Parathyroid adenoma (tissue), 2 donors: ENCODE results near the gene TTLL8.
"Not testable (repeated sequence)": the region's sequence is repeated elsewhere in the genome, so short reads cannot be mapped to it uniquely, and the experiment has no call there.

Source experiments
- H2AFZ ChIP-seq: fragments of 300-600 bp; sonication (generic); one replicate; pipeline ENCODE4 v1.7.0; 2017; ENCODE audit warnings: antibody characterized with exemption, mild to moderate bottlenecking
- H3K27ac ChIP-seq: fragments of 300-600 bp; sonication (generic); one replicate; pipeline ENCODE4 v1.7.0; 2017
- H3K27me3 ChIP-seq: fragments of 300-600 bp; sonication (generic); one replicate; pipeline ENCODE4 v1.7.0; 2017; ENCODE audit warnings: low read length; ENCODE audit not compliant: control insufficient read depth, insufficient read depth
- H3K36me3 ChIP-seq: fragments of 300-600 bp; sonication (generic); one replicate; pipeline ENCODE4 v1.7.0; 2017; ENCODE audit warnings: low read length; ENCODE audit not compliant: control insufficient read depth, insufficient read depth
- H3K4me1 ChIP-seq: fragments of 300-600 bp; sonication (generic); one replicate; pipeline ENCODE4 v1.7.0; 2017; ENCODE audit warnings: control low read depth
- H3K4me2 ChIP-seq: fragments of 300-600 bp; sonication (generic); one replicate; pipeline ENCODE4 v1.7.0; 2017; ENCODE audit warnings: low read length
- H3K4me3 ChIP-seq: fragments of 300-600 bp; sonication (generic); one replicate; pipeline ENCODE4 v1.7.0; 2017; ENCODE audit warnings: low read depth, low read length
- H3K79me2 ChIP-seq: fragments of 300-600 bp; sonication (generic); one replicate; pipeline ENCODE4 v1.7.0; 2017; ENCODE audit warnings: control low read depth
- H3K9ac ChIP-seq: fragments of 300-600 bp; sonication (generic); one replicate; pipeline ENCODE4 v1.7.0; 2017; ENCODE audit warnings: mild to moderate bottlenecking
- H3K9me3 ChIP-seq: fragments of 300-600 bp; sonication (generic); one replicate; pipeline ENCODE4 v1.7.0; 2017; ENCODE audit warnings: low read length; ENCODE audit not compliant: control insufficient read depth
- CTCF ChIP-seq: fragments of 300-600 bp; sonication (generic); IDR thresholded peaks from one replicate; pipeline ENCODE4 v1.7.0; 2017; ENCODE audit warnings: antibody characterized with exemption, mild to moderate bottlenecking
- donor health status: primary hyperparathyroidism.

Gene TTLL8

GRCh38 chr22:50087646-50088045 lies 29.5 kb upstream of the TTLL8 start:
- Histone ChIP-seq H3K4me3 (no peak overlapping the region), H3K27ac (no peak overlapping the region), H3K9me3 (no peaks in the 10 kb centered on the region), H3K9ac (no peak overlapping the region), H2AFZ (no peak overlapping the region), H3K27me3 (no peaks in the 10 kb centered on the region), H3K4me2 (no peak overlapping the region), H3K4me1 (no peaks in the 10 kb centered on the region), H3K79me2 (no peaks in the 10 kb centered on the region), H3K36me3 (no peaks in the 10 kb centered on the region)
- TF ChIP-seq CTCF = no peak

- not testable (repeated sequence) for H3K9ac ChIP-seq, H3K4me2 ChIP-seq, H3K4me3 ChIP-seq, H2AFZ ChIP-seq, H3K9me3 ChIP-seq, H3K36me3 ChIP-seq, H3K27ac ChIP-seq, H3K4me1 ChIP-seq, H3K79me2 ChIP-seq, H3K27me3 ChIP-seq
These were observed 28.9 kb upstream of the TTLL8 start for GRCh38 chr22:50086975-50087374.

- no peaks in the 10 kb centered on the region for H3K9me3 ChIP-seq
These were observed 28.4 kb upstream of the TTLL8 start for GRCh38 chr22:50086526-50086925.

GRCh38 chr22:50085211-50085972 lies 27.3 kb upstream of the TTLL8 start, which contains the start of gene MLC1:
TSS of gene MLC1 (minus strand) at chr22:50085426. CDS start at chr22:50084902, 524 bp downstream.
- Histone ChIP-seq H3K79me2 (no peaks in the 10 kb centered on the region), H3K4me2 (no peak within 1 kb of the TSS), H3K4me1 (no peaks in the 10 kb centered on the region), H3K27me3 (no peaks in the 10 kb centered on the region), H3K9ac (no peak within 1 kb of the TSS), H3K9me3 (no peaks in the 10 kb centered on the region), H3K27ac (no peak within 1 kb of the TSS), H2AFZ (no peak within 1 kb of the TSS), H3K36me3 (no peaks in the 10 kb centered on the region), H3K4me3 (no peak within 1 kb of the TSS)
- no peak for TF ChIP-seq CTCF

More at GRCh38 chr22:50086526-50086925, 28.4 kb upstream of the TTLL8 start:
- H3K9ac ChIP-seq = no peak overlapping the region
- H3K4me2 ChIP-seq = no peak overlapping the region
- no peak for TF ChIP-seq CTCF
- no peak overlapping the region for H2AFZ ChIP-seq
- H3K79me2 ChIP-seq = no peaks in the 10 kb centered on the region
- no peaks in the 10 kb centered on the region for H3K27me3 ChIP-seq
- no peak overlapping the region for H3K4me3 ChIP-seq
- H3K36me3 ChIP-seq = no peaks in the 10 kb centered on the region
- no peaks in the 10 kb centered on the region for H3K4me1 ChIP-seq
- no peak overlapping the region for H3K27ac ChIP-seq

- Histone ChIP-seq H3K4me3 (no peak overlapping the region), H3K27me3 (no peaks in the 10 kb centered on the region), H2AFZ (no peak overlapping the region), H3K4me2 (no peak overlapping the region), H3K9ac (no peak overlapping the region), H3K79me2 (no peaks in the 10 kb centered on the region), H3K27ac (no peak overlapping the region), H3K36me3 (no peaks in the 10 kb centered on the region), H3K4me1 (no peaks in the 10 kb centered on the region), H3K9me3 (no peaks in the 10 kb centered on the region)
- no peak for TF ChIP-seq CTCF
These were observed 26.5 kb upstream of the TTLL8 start for GRCh38 chr22:50084614-50085021.
